ENCODE measurements around the gene SPRYD7. TPM values are rescaled to one million over a fixed set of nuclear protein-coding genes. Genes with fewer than 3 reads are reported as not detected.
A peak's percentile ranks its signal among the peaks of the same experiment; 100 is the strongest.
"Not testable (repeated sequence)": the region's sequence is repeated elsewhere in the genome, so short reads cannot be mapped to it uniquely, and the experiment has no call there.

Gene SPRYD7
- total RNA-seq, 1 donor from 2014 or later: 13.4 TPM

DNA sequence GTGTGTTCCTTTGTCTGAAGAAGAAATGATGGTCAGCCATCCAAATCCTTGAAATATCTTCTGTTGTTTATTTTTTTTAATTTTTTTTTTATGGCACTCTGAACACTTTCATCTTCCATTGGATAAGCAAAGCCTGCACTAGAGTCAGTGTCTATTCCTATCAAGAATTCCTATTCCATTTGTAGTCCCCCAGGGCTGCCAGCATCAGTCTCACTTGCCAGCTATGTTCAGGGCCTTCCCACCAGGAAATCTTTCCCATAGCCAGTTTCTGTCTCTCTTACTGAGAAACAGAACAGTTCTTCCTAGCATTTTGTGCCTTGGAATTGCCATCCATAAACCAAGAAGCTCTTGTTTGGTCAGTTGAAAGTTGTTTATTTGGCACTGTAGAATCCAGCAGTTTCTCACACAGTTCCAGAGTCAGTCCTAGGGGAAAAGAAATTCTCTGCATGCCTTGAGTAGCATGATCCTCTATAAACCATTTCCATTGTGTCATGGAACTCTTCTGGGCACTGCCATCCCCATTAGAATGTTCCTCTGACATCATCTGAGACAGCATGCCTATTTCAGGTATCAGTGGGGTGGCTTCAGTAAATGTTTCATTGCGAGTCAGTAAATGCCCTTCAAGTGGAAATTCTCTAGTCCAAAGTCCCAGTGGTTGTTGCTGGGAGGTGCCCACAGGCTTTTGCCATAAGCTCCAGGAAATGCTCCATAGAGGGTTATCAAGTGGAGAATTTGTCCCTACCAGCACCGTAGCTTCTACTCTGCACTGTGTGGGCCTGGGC is 18.7 kb upstream of the SPRYD7 start:
- no peak for DNase-seq
- Histone ChIP-seq H3K27me3 (ENCODE audit: low read depth) (no peaks in the 10 kb centered on the region), H3K27ac (replicated peaks) (no peak overlapping the region), H3K9me3 (replicated peaks) (peaks cover 14% of the 10 kb centered on the region), H3K36me3 (no peaks in the 10 kb centered on the region), H3K4me1 (no peaks in the 10 kb centered on the region), H3K4me3 (no peak overlapping the region)
- TF ChIP-seq, protein P1, sequence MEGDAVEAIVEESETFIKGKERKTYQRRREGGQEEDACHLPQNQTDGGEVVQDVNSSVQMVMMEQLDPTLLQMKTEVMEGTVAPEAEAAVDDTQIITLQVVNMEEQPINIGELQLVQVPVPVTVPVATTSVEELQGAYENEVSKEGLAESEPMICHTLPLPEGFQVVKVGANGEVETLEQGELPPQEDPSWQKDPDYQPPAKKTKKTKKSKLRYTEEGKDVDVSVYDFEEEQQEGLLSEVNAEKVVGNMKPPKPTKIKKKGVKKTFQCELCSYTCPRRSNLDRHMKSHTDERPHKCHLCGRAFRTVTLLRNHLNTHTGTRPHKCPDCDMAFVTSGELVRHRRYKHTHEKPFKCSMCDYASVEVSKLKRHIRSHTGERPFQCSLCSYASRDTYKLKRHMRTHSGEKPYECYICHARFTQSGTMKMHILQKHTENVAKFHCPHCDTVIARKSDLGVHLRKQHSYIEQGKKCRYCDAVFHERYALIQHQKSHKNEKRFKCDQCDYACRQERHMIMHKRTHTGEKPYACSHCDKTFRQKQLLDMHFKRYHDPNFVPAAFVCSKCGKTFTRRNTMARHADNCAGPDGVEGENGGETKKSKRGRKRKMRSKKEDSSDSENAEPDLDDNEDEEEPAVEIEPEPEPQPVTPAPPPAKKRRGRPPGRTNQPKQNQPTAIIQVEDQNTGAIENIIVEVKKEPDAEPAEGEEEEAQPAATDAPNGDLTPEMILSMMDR (IDR thresholded peaks at IDR 0.05; ENCODE audit: borderline replicate concordance): no peak
- intact Hi-C loops (cut with micrococcal nuclease): no loop called here

DNA sequence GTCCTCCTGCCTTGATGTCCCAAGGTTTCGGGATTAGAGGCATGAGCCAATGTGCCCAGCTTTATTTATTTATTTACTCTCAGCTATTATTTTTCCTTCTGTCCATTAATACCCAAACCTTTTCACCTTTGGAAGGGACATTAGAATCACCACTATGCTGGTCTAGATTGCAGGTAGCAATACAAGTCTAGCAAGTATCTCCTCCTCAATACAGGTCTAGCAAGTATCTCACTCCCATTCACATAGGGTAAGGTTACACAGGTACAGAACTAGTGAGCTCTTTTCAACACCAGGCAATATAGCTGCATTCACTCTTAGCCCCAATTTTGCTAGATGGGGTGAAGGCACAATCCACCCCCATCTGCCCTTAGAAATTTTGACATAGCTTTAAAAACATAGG is 17.4 kb upstream of the SPRYD7 start:
- H3K4me1 ChIP-seq: no peaks in the 10 kb centered on the region
- no peak for DNase-seq
- H3K36me3 ChIP-seq: no peaks in the 10 kb centered on the region
- peaks cover 1% of the 10 kb centered on the region for H3K9me3 ChIP-seq (replicated peaks)
- intact Hi-C loops (cut with micrococcal nuclease): no loop called here
- no peak overlapping the region for H3K4me3 ChIP-seq
- no peaks in the 10 kb centered on the region for H3K27me3 ChIP-seq (ENCODE audit: low read depth)
- no peak overlapping the region for H3K27ac ChIP-seq (replicated peaks)
- TF ChIP-seq, protein P1 (IDR thresholded peaks at IDR 0.05; ENCODE audit: borderline replicate concordance): no peak

DNA sequence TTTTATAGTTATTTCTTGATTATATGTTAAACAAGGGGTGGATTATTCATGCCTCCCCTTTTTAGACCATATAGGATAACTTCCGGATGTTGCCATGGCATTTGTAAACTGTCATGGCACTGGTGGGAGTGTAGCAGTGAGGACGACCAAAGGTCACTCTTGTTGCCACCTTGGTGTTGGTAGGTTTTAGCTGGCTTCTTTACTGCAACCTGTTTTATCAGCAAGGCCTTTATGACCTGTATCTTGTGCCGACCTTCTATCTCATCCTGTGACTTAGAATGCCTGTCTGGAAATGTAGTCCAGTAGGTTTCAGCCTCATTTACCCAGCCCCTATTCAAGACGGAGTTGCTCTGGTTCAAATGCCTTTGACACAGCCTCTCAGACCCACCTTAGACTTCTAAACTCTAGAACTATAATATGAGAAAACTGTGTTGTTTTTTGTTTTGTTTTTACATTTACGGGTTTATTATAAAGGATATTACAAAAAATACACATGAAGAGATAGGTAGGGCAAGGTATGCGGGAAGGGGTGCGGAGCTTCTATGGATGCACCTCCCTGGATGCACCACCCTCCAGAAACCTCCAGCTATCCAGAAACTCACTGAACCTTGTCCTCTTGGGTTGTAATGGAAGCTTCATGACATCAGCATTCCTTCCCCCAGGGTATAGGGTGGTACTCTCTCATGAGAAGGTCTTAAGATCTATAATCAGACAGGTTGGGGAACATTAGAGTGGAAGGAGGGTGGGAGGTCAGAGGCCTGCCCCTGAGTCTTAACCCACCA is 15.8 kb upstream of the SPRYD7 start:
- Histone ChIP-seq H3K9me3 (replicated peaks) (no peaks in the 10 kb centered on the region), H3K27me3 (ENCODE audit: low read depth) (no peaks in the 10 kb centered on the region), H3K4me3 (no peak overlapping the region), H3K4me1 (no peaks in the 10 kb centered on the region), H3K36me3 (no peaks in the 10 kb centered on the region), H3K27ac (replicated peaks) (no peak overlapping the region)
- DNase-seq: no peak
- TF ChIP-seq, protein P1 (IDR thresholded peaks at IDR 0.05; ENCODE audit: borderline replicate concordance): no peak
- intact Hi-C loops (cut with micrococcal nuclease): no loop called here

DNA sequence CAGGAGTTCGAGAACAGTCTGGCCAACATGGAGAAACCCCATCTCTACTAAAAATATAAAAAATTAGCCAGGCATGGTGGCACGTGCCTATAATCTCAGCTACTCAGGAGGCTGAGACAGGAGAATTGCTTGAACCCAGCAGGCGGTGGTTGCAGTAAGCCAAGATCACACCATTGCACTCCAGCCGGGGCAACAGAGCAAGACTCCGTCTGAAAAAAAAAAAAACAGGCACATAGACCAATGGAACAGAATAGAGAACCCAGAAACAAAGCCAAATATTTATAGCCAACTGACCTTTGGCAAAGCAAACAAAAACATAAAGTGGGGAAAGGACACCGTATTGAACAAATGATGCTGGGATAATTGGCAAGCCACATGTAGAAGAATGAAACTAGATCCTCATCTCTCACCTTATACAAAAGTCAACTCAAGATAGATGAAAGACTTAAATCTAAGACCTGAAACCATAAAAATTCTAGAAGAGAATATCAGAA is 12.7 kb upstream of the SPRYD7 start:
- H3K36me3 ChIP-seq; H3K27ac ChIP-seq (replicated peaks); H3K4me1 ChIP-seq; H3K27me3 ChIP-seq (ENCODE audit: low read depth); H3K4me3 ChIP-seq; DNase-seq; H3K9me3 ChIP-seq (replicated peaks); intact Hi-C loops (cut with micrococcal nuclease): not testable (repeated sequence)

DNA sequence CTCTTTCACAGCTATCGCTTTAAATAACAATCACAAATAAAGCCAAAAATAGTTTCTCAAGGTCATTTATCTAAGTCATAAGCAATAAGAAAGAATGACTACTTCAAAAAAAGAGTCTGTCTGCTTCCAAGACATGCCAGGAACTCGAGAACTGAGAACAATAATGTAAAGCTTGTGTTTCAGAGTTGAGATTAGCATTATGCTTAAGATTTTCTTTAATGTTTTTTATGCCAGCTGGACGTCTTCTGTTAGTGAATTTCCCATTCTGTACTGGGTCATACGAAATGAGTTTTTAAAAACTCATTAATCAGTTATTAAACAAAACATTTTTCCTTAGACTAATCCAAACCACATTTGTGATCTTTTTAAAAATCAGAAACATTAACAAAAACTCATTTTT is 3.2 kb upstream of the SPRYD7 start:
- Histone ChIP-seq H3K36me3 (no peaks in the 10 kb centered on the region), H3K4me1 (peaks cover 43% of the 10 kb centered on the region), H3K9me3 (replicated peaks) (no peaks in the 10 kb centered on the region), H3K27me3 (ENCODE audit: low read depth) (no peaks in the 10 kb centered on the region), H3K27ac (replicated peaks) (peak overlapping the region; percentile 38), H3K4me3 (no peak overlapping the region)
- intact Hi-C loops (cut with micrococcal nuclease): no loop called here
- DNase-seq: no peak
- TF ChIP-seq, protein P1 (IDR thresholded peaks at IDR 0.05; ENCODE audit: borderline replicate concordance): no peak

DNA sequence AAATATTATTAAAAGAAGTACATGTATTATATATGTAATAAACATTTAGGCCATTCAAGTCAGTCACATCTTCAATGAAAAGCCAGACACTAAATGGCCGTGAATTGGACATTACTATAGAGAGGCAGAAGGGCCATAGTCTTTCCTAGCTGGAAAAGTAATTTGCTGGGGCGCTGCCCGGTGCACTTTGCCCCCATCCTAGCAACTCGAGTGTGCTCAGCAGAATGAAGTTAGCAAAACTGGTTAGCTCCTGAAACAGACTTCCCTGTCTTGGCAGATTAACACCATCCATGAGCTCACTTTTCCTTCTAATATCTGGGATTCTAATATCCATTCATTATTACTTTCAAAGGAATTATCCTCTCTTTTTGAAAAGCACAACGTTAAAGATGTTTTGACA is 2.8 kb upstream of the SPRYD7 start:
- H3K4me1 ChIP-seq: peaks cover 47% of the 10 kb centered on the region
- H3K4me3 ChIP-seq: no peak overlapping the region
- no peaks in the 10 kb centered on the region for H3K27me3 ChIP-seq (ENCODE audit: low read depth)
- no peaks in the 10 kb centered on the region for H3K9me3 ChIP-seq (replicated peaks)
- TF ChIP-seq, protein P1 (IDR thresholded peaks at IDR 0.05; ENCODE audit: borderline replicate concordance): no peak
- no peak for DNase-seq
- H3K27ac ChIP-seq (replicated peaks): peak overlapping the region; percentile 38
- H3K36me3 ChIP-seq: no peaks in the 10 kb centered on the region
- intact Hi-C loops (cut with micrococcal nuclease): no loop called here

Data from left ventricle myocardium inferior (tissue), 1 donor.